AG04450 (cell line): ENCODE data around the gene PHF20. TPM values are rescaled to one million over a fixed set of nuclear protein-coding genes. Genes with fewer than 3 reads are reported as not detected.
A peak's percentile ranks its signal among the peaks of the same experiment; 100 is the strongest.

Experiments used
- CTCF ChIA-PET: fragments of 300-600, 350-600 bp; formaldehyde crosslinking; extraction: SDS; loops from one replicate; lab custom pipeline; 2022; ENCODE audit warnings: antibody characterized with exemption, inconsistent platforms; lab: Charles Lee
- POLR2A ChIA-PET: fragments of 350-600 bp; formaldehyde crosslinking; extraction: SDS; loops from one replicate; lab custom pipeline; 2021; ENCODE audit warnings: antibody characterized with exemption, inconsistent platforms; lab: Yijun Ruan, JAX
- DNase-seq: peaks from one replicate; pipeline ENCODE4 v3.0.0-alpha.2; 2011; ENCODE audit warnings: low read depth, low spot score
- H3K27ac ChIP-seq: one replicate; pipeline ENCODE4 v1.5.1; 2012; ENCODE audit warnings: low read depth, low read length, control low read depth
- H3K27me3 ChIP-seq: one replicate; pipeline ENCODE4 v1.6.0; 2012; ENCODE audit warnings: low read length; ENCODE audit not compliant: control insufficient read depth, insufficient read depth
- H3K4me3 ChIP-seq: 2 replicates; pipeline ENCODE4 v1.5.1; 2011; ENCODE audit warnings: mild to moderate bottlenecking, low read depth, low read length, control low read depth
- H3K9me3 ChIP-seq: 2 replicates; pipeline ENCODE4 v1.5.1; 2012; ENCODE audit warnings: low read length; ENCODE audit not compliant: control insufficient read depth, insufficient read depth
- CTCF ChIP-seq: IDR thresholded peaks from 2 replicates; pipeline ENCODE4 v1.5.1; 2011; ENCODE audit warnings: low read depth, low read length, control low read depth, inconsistent platforms
- polyA plus RNA-seq: library from polyadenylated mRNA; depleted of rRNA; stranded (reverse); fragments of >200 nt; gene quantifications from 2 replicates; pipeline ENCODE4 v1.2.3, GENCODE V29; 2011

The PHF20 gene
- polyA plus RNA-seq, 1 experiment, result 30.6 TPM

- CTCF ChIA-PET, result no interaction called here
Measured at GRCh38 chr20:35766843-35767242, 5.0 kb upstream of the PHF20 start.

DNA sequence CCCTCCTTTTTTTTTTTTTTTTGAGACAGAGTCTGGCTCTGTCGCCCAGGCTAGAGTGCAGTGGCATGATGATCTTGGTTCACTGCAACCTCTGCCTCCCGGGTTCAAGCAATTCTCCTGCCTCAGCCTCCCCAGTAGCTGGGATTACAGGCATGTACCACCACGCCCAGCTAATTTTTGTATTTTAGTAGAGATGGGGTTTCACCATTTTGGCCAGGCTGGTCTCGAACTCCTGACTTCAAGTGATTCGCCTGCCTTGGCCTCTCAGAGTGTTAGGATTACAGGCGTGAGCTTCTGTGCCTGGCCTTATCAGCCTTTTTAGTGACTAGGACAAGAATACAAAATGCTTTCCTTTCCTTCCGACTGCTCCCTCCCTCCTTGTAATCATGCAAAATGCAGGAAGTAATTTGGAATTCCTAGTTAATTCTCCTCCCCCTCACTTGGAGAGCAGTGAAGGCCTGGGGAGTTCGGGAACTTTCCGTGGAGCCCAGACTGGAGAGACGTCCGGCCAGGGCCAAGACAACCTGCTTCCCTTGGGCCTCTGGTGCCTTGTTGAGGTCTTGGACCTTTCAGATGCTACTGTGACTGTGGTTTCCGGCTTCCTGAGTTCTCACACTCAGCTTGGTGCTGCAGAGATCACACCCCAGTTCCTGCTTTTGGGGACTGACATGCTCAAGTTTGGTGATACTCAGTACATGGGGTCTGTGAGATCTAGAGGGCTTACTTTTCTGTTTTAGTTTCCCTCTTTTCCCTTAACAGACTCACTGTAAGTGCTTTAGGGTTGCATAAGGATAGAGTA lies 3.9 kb upstream of the PHF20 start:
- Histone ChIP-seq H3K4me3 (no peak overlapping the region), H3K27me3 (no peaks in the 10 kb centered on the region), H3K9me3 (peaks cover 3% of the 10 kb centered on the region; the same call in 1 of the 2 replicates), H3K27ac (no peak overlapping the region)
- ChIA-PET CTCF (interaction anchor here (1.1 to 1.2 kb wide), 2 partner anchors 26 to 435 kb away, joined by 3 to 4 read pairs; partner anchors contain the start of gene RBM39), POLR2A (interaction anchor here (1.9 to 3.4 kb wide), 2 partner anchors 21 to 25 kb away, joined by 7 to 71 read pairs; partner anchors contain the start of gene RBM39)
- no peak for DNase-seq
- no peak for TF ChIP-seq CTCF

More at GRCh38 chr20:35766843-35767242, 5.0 kb upstream of the PHF20 start:
- no peaks in the 10 kb centered on the region for H3K27me3 ChIP-seq
- H3K9me3 ChIP-seq, result peaks cover 3% of the 10 kb centered on the region; the same call in 1 of the 2 replicates
- no peak overlapping the region for H3K4me3 ChIP-seq
- H3K27ac ChIP-seq, result no peak overlapping the region
- no peak for TF ChIP-seq CTCF
- no peak for DNase-seq
- POLR2A ChIA-PET, result no interaction called here

GRCh38 chr20:35768731-35769664 lies 2.8 kb upstream of the PHF20 start:
- CTCF ChIA-PET, result interaction anchor here (1.1 to 1.5 kb wide), 3 partner anchors 27 to 434 kb away, joined by 3 to 6 read pairs (median 4); partner anchors contain the start of genes RBM39 and SCAND1
- peak overlapping the region; percentile 97 for H3K27ac ChIP-seq
- peaks cover 3% of the 10 kb centered on the region; the same call in 1 of the 2 replicates for H3K9me3 ChIP-seq
- H3K27me3 ChIP-seq, result no peaks in the 10 kb centered on the region
- no peak overlapping the region for H3K4me3 ChIP-seq
- peak; percentile 94 for DNase-seq
- POLR2A ChIA-PET, result interaction anchor here (0.8 to 3.4 kb wide), 6 partner anchors 11 to 185 kb away, joined by 3 to 71 read pairs (median 6); partner anchors contain the start of gene RBM39
- no peak for TF ChIP-seq CTCF

GRCh38 chr20:35771367-35771688 lies 487 bp upstream of the PHF20 start:
- peak overlapping the region; percentile 28 for H3K4me3 ChIP-seq
- no peaks in the 10 kb centered on the region for H3K27me3 ChIP-seq
- CTCF ChIA-PET, result interaction anchor here (1.1 kb wide), 1 partner anchor 29 kb away, joined by 3 read pairs; the partner anchor contains the start of gene RBM39
- TF ChIP-seq CTCF, result no peak
- H3K9me3 ChIP-seq, result peaks cover 3% of the 10 kb centered on the region; the same call in 1 of the 2 replicates
- DNase-seq, result no peak
- H3K27ac ChIP-seq, result peak overlapping the region; percentile 50
- POLR2A ChIA-PET, result interaction anchor here (0.8 to 2.1 kb wide), 4 partner anchors 11 to 113 kb away, joined by 4 to 41 read pairs (median 6); partner anchors contain the start of gene RBM39
